SKM-1 (cell line): ENCODE data around the gene LNPK.
"Not testable (repeated sequence)": the region's sequence is repeated elsewhere in the genome, so short reads cannot be mapped to it uniquely, and the experiment has no call there.

Source experiments
- DNase-seq: peaks from one replicate; lab custom pipeline; 2025; ENCODE audit not compliant: unreplicated experiment; lab: John Stamatoyannopoulos, UW

Gene LNPK

GRCh38 chr2:175913267-175913666 is 88.8 kb downstream of the LNPK start:
- DNase-seq, result not testable (repeated sequence)

- DNase-seq, result no peak
These were observed 98.0 kb downstream of the LNPK start for GRCh38 chr2:175904035-175904434.

- no peak for DNase-seq
These were observed 98.6 kb downstream of the LNPK start for GRCh38 chr2:175903384-175903936.

- not testable (repeated sequence) for DNase-seq
These were observed 106.1 kb downstream of the LNPK start for GRCh38 chr2:175895957-175896356.

GRCh38 chr2:175892046-175892445 is 110.0 kb downstream of the LNPK start:
- DNase-seq, result no peak

- DNase-seq, result no peak
These were observed 111.3 kb downstream of the LNPK start for GRCh38 chr2:175890636-175891242.

GRCh38 chr2:175889701-175890302 is 112.3 kb downstream of the LNPK start:
- no peak for DNase-seq

GRCh38 chr2:175887776-175888175 is 114.3 kb downstream of the LNPK start:
- no peak for DNase-seq

- DNase-seq, result no peak
These were observed 117.2 kb downstream of the LNPK start for GRCh38 chr2:175884697-175885393.

- DNase-seq, result no peak
These were observed 118.4 kb downstream of the LNPK start for GRCh38 chr2:175883586-175884194.

GRCh38 chr2:175879679-175880078 is 122.4 kb downstream of the LNPK start:
- DNase-seq, result no peak

- no peak for DNase-seq
These were observed 124.1 kb downstream of the LNPK start for GRCh38 chr2:175877845-175878544.

GRCh38 chr2:175874291-175874690 is 127.8 kb downstream of the LNPK start:
- no peak for DNase-seq
